Activated naive CD8-positive, alpha-beta T cell treated with anti-CD3 and anti-CD28 coated beads, Interleukin-2, amount 50 U/mL, for 16 hours (primary cell): ENCODE results near the gene SLC35F3.
"Not testable (repeated sequence)": the region's sequence is repeated elsewhere in the genome, so short reads cannot be mapped to it uniquely, and the experiment has no call there.

Experiments
- DNase-seq: peaks from one replicate; pipeline ENCODE4 v3.0.0-alpha.2; 2020; ENCODE audit warnings: low read depth, low spot score

SLC35F3 gene

GRCh38 chr1:233904633-233905415 lies at the start of gene SLC35F3:
SLC35F3 (plus strand) TSS chr1:233904676.
- no peak for DNase-seq

- no peak for DNase-seq
These were observed 45.0 kb upstream of the SLC35F3 start for GRCh38 chr1:233859446-233859845.

- no peak for DNase-seq
These were observed 40.5 kb upstream of the SLC35F3 start for GRCh38 chr1:233863901-233864545.

GRCh38 chr1:233864578-233864977 lies 39.9 kb upstream of the SLC35F3 start:
- DNase-seq = no peak

- no peak for DNase-seq
These were observed 39.3 kb upstream of the SLC35F3 start for GRCh38 chr1:233865216-233865615.

- DNase-seq = no peak
These were observed 38.6 kb upstream of the SLC35F3 start for GRCh38 chr1:233865902-233866301.

- DNase-seq = no peak
These were observed 37.4 kb upstream of the SLC35F3 start for GRCh38 chr1:233867028-233867427.

- DNase-seq = no peak
These were observed 36.0 kb upstream of the SLC35F3 start for GRCh38 chr1:233868461-233868860.

- no peak for DNase-seq
These were observed 34.8 kb upstream of the SLC35F3 start for GRCh38 chr1:233869680-233870079.

GRCh38 chr1:233873666-233874065 lies 30.8 kb upstream of the SLC35F3 start:
- no peak for DNase-seq

GRCh38 chr1:233879841-233880240 lies 24.6 kb upstream of the SLC35F3 start:
- DNase-seq = no peak

GRCh38 chr1:233883671-233884070 lies 20.8 kb upstream of the SLC35F3 start:
- no peak for DNase-seq

GRCh38 chr1:233884461-233885151 lies 19.9 kb upstream of the SLC35F3 start:
- DNase-seq = no peak

GRCh38 chr1:233885196-233885920 lies 19.1 kb upstream of the SLC35F3 start:
- no peak for DNase-seq

GRCh38 chr1:233891151-233891550 lies 13.3 kb upstream of the SLC35F3 start:
- not testable (repeated sequence) for DNase-seq

GRCh38 chr1:233897325-233898162 lies 6.9 kb upstream of the SLC35F3 start:
- no peak for DNase-seq

GRCh38 chr1:233901495-233901894 lies 3.0 kb upstream of the SLC35F3 start:
- no peak for DNase-seq

- no peak for DNase-seq
These were observed 1.1 kb downstream of the SLC35F3 start for GRCh38 chr1:233905416-233906051.

- no peak for DNase-seq
These were observed 2.7 kb downstream of the SLC35F3 start for GRCh38 chr1:233907151-233907550.

GRCh38 chr1:233908092-233908491 lies 3.6 kb downstream of the SLC35F3 start:
- DNase-seq = no peak

- DNase-seq = no peak
These were observed 4.7 kb downstream of the SLC35F3 start for GRCh38 chr1:233909195-233909594.
